Activated T-cell treated with anti-CD3 and anti-CD28 coated beads, Interleukin-2, amount 50 U/mL, for 48 hours (primary cell): ENCODE data around the gene CIRBP.

Source experiments
- DNase-seq, 2 experiments: peaks; one replicate each; pipeline ENCODE4 v3.0.0-alpha.2; 2020

The CIRBP gene

GRCh38 chr19:1256646-1257474 is 12.3 kb upstream of the CIRBP start:
- no peak for DNase-seq

- DNase-seq = no peak
Measured at GRCh38 chr19:1257475-1258162, 11.5 kb upstream of the CIRBP start.

- no peak for DNase-seq
Measured at GRCh38 chr19:1258163-1258492, 11.0 kb upstream of the CIRBP start.

- DNase-seq = no peak
Measured at GRCh38 chr19:1258707-1259205, 10.4 kb upstream of the CIRBP start.

- peak; percentile 82 to 86 for DNase-seq
Measured at GRCh38 chr19:1259206-1259875, 9.8 kb upstream of the CIRBP start.

GRCh38 chr19:1259876-1260748 is 9.0 kb upstream of the CIRBP start:
- DNase-seq = peak; percentile 73 to 78

- DNase-seq = peak; percentile 97 to 99
Measured at GRCh38 chr19:1260749-1261537, 8.2 kb upstream of the CIRBP start.

GRCh38 chr19:1261538-1261797 is 7.7 kb upstream of the CIRBP start:
- no peak for DNase-seq

GRCh38 chr19:1261798-1262622 is 7.1 kb upstream of the CIRBP start:
- no peak for DNase-seq

- no peak for DNase-seq
Measured at GRCh38 chr19:1262623-1263123, 6.5 kb upstream of the CIRBP start.

GRCh38 chr19:1263188-1263587 is 5.9 kb upstream of the CIRBP start:
- no peak for DNase-seq

GRCh38 chr19:1264801-1265614 is 4.1 kb upstream of the CIRBP start:
- DNase-seq = no peak

- peak; percentile 67 to 73 for DNase-seq
Measured at GRCh38 chr19:1265615-1266128, 3.5 kb upstream of the CIRBP start.

- DNase-seq = peak; percentile 89 to 92
Measured at GRCh38 chr19:1266129-1266915, 2.8 kb upstream of the CIRBP start.

GRCh38 chr19:1266916-1267476 is 2.1 kb upstream of the CIRBP start:
- peak; percentile 84 to 87 for DNase-seq

- no peak for DNase-seq
Measured at GRCh38 chr19:1267477-1268225, 1.5 kb upstream of the CIRBP start.

GRCh38 chr19:1268226-1269064 is 687 bp upstream of the CIRBP start:
- DNase-seq = no peak
